ENCODE data around the gene ABHD4.

DNA sequence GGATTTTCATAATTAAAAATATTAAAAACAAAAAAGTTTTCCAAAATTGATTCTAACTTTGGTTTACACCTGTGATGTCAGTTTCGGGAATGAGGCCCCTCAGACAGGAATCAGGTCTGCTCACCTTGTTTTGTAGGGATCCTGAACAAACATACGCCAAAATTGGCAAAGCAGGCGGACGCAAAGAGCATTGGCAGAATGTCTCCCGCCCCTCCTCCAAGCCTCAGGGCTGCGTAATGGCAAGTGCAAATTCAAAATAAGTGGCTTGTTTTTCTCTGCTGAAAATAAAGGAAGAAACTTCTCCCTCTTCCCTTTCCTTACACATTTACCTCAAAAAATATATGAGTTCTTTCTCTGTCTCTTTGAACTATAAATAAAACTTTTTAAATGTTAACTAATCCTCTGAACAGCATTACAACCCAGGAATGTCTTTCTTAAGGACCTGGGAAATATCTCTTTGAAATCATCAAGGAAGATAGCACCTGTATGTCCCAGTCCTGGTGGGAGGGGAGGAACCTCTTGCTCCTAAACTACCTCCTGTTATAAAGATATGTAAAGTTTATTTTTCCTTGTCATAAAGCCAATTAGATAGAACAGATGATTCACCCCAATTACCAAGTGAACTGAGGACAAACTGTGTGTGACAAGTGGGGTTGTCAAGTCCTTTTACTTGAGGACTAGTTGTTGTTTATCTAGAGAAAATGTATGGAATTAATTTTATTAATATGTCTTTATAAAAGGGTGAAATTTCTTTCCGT is 29.6 kb downstream of the ABHD4 start:
- TF ChIP-seq, protein P1, sequence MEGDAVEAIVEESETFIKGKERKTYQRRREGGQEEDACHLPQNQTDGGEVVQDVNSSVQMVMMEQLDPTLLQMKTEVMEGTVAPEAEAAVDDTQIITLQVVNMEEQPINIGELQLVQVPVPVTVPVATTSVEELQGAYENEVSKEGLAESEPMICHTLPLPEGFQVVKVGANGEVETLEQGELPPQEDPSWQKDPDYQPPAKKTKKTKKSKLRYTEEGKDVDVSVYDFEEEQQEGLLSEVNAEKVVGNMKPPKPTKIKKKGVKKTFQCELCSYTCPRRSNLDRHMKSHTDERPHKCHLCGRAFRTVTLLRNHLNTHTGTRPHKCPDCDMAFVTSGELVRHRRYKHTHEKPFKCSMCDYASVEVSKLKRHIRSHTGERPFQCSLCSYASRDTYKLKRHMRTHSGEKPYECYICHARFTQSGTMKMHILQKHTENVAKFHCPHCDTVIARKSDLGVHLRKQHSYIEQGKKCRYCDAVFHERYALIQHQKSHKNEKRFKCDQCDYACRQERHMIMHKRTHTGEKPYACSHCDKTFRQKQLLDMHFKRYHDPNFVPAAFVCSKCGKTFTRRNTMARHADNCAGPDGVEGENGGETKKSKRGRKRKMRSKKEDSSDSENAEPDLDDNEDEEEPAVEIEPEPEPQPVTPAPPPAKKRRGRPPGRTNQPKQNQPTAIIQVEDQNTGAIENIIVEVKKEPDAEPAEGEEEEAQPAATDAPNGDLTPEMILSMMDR (conservative IDR thresholded peaks at IDR 0.05; ENCODE audit: low read depth, low read length), result no peak
- TF ChIP-seq SMC3 (IDR thresholded peaks at IDR 0.05; ENCODE audit: low read depth, low read length) (no peak), POLR2A (IDR thresholded peaks at IDR 0.05; ENCODE audit: low read depth, low read length) (no peak), MAFK (IDR thresholded peaks at IDR 0.05; ENCODE audit: low read depth, low read length) (no peak), CEBPB (IDR thresholded peaks at IDR 0.05; ENCODE audit: low read depth, low read length) (no peak)
- TF ChIP-seq, protein P2, sequence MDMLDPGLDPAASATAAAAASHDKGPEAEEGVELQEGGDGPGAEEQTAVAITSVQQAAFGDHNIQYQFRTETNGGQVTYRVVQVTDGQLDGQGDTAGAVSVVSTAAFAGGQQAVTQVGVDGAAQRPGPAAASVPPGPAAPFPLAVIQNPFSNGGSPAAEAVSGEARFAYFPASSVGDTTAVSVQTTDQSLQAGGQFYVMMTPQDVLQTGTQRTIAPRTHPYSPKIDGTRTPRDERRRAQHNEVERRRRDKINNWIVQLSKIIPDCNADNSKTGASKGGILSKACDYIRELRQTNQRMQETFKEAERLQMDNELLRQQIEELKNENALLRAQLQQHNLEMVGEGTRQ (IDR thresholded peaks at IDR 0.05; ENCODE audit: low read depth, low read length), result no peak
